Mammary microvascular endothelial cell (primary cell): ENCODE measurements around the gene PRPSAP1. TPM values are rescaled to one million over a fixed set of nuclear protein-coding genes. Genes with fewer than 3 reads are reported as not detected.

Experiments
- total RNA-seq: library from RNA; depleted of rRNA; stranded (reverse); fragments of >200 nt; gene quantifications from 2 replicates; pipeline ENCODE4 v1.2.3, GENCODE V29; 2015

PRPSAP1 gene
- 52.3 and 80.1 TPM in 2 replicates for total RNA-seq

GRCh38 chr17:76353599-76354316 is at the start of gene PRPSAP1:
TSS of gene PRPSAP1 (minus strand) at chr17:76353916. CDS start at chr17:76353703, 213 bp downstream.

GRCh38 chr17:76384222-76384986 is 30.7 kb upstream of the PRPSAP1 start, which contains the start of gene SPHK1:
TSS of gene SPHK1 (plus strand) at chr17:76384609. CDS start at chr17:76385645, 1,036 bp downstream.

GRCh38 chr17:76307966-76308338 is 45.8 kb downstream of the PRPSAP1 start, which contains the start of gene QRICH2:
TSS of gene QRICH2 (minus strand) at chr17:76308276. CDS start at chr17:76307998, 278 bp downstream.

GRCh38 chr17:76264755-76265623 is 88.7 kb downstream of the PRPSAP1 start, which contains the start of gene UBALD2:
TSS of gene UBALD2 (plus strand) at chr17:76265348. CDS start at chr17:76265506, 158 bp downstream.

Other genes starting within 250 kb of the PRPSAP1 start
- not detected in 2 replicates for gene FOXJ1, start 212.7 kb downstream of the PRPSAP1 start, total RNA-seq
- 0.44 and 3.1 TPM in 2 replicates for gene RNF157, start 113.4 kb downstream of the PRPSAP1 start, total RNA-seq
- gene UBALD2, start 88.6 kb downstream of the PRPSAP1 start, total RNA-seq: 14.7 and 28.9 TPM in 2 replicates
- 1.8 and 4.7 TPM in 2 replicates for gene QRICH2, start 45.6 kb downstream of the PRPSAP1 start, total RNA-seq
- 191 TPM in 2 replicates for gene SPHK1, start 30.7 kb upstream of the PRPSAP1 start, total RNA-seq
- 17.5 and 23.1 TPM in 2 replicates for gene UBE2O, start 99.2 kb upstream of the PRPSAP1 start, total RNA-seq
- gene AANAT, start 113.7 kb upstream of the PRPSAP1 start, total RNA-seq: not detected in 2 replicates
- gene RHBDF2, start 147.5 kb upstream of the PRPSAP1 start, total RNA-seq: 46.8 and 54.8 TPM in 2 replicates
- 24.6 and 27.5 TPM in 2 replicates for gene CYGB, start 183.8 kb upstream of the PRPSAP1 start, total RNA-seq
- 0.59 and 0.67 TPM in 2 replicates for gene PRCD, start 186.1 kb upstream of the PRPSAP1 start, total RNA-seq
- gene ST6GALNAC2, start 231.9 kb upstream of the PRPSAP1 start, total RNA-seq: 1.7 and 2.2 TPM in 2 replicates